Upper lobe of left lung (tissue), 6 donors: ENCODE measurements around the gene MARS1. TPM values are rescaled to one million over a fixed set of nuclear protein-coding genes. Genes with fewer than 3 reads are reported as not detected.

Source experiments
- ATAC-seq, 2 donors: fragments of 200-7000 bp; cut with Tn5 transposase; one replicate each; pipeline ENCODE4 v1.9.1; 2022; ENCODE audit warnings: mild to moderate bottlenecking in 2 of 2, moderate library complexity in 2 of 2; ENCODE audit not compliant: low FRiP score in 2 of 2
- DNase-seq, 2 donors: peaks; one replicate each; pipeline ENCODE4 v3.0.0-alpha.2; 2019 to 2020
- H3K27ac ChIP-seq, 4 donors: fragments of 200-600 bp; sonication (generic); one replicate each; pipeline ENCODE4 v1.5.1; 2016 to 2019
- H3K27me3 ChIP-seq, 4 donors: fragments of 200-600 bp; sonication (generic); one replicate each; pipeline ENCODE4 v1.5.1; 2017 to 2019
- H3K36me3 ChIP-seq, 4 donors: fragments of 200-600 bp; sonication (generic); one replicate each; pipeline ENCODE4 v1.5.1; 2016 to 2019
- H3K4me1 ChIP-seq, 4 donors: fragments of 200-600 bp; sonication (generic); one replicate each; pipeline ENCODE4 v1.5.1; 2018 to 2019
- H3K4me3 ChIP-seq, 4 donors: fragments of 200-600 bp; sonication (generic); one replicate each; pipeline ENCODE4 v1.5.1; 2017 to 2019; ENCODE audit warnings: mild to moderate bottlenecking in 2 of 4, moderate library complexity in 1 of 4
- H3K9me3 ChIP-seq, 4 donors: fragments of 200-600 bp; sonication (generic); one replicate each; pipeline ENCODE4 v1.5.1; 2018 to 2019
- EP300 ChIP-seq, 4 donors: sonication (generic); formaldehyde crosslinking; IDR thresholded peaks; one replicate each; pipeline ENCODE4 v1.5.1; 2017; ENCODE audit warnings: antibody characterized with exemption in 4 of 4, control low read depth in 2 of 4
- POLR2A ChIP-seq, 4 donors: fragments of 450-650 bp; IDR thresholded peaks; one replicate each; pipeline ENCODE4 v1.5.1; 2016 to 2017; ENCODE audit warnings: antibody characterized with exemption in 4 of 4, mild to moderate bottlenecking in 2 of 4
- POLR2AphosphoS5 ChIP-seq, 2 donors: sonication (generic); formaldehyde crosslinking; IDR thresholded peaks; one replicate each; pipeline ENCODE4 v1.5.1; 2017; ENCODE audit warnings: antibody characterized with exemption in 2 of 2
- WGBS, 2 donors: methylation state at CpG; one replicate each; pipeline ENCODE4 v1.1.5; 2017 to 2018; 5-methylcytosine and 5-hydroxymethylcytosine counted together
- small RNA-seq, 4 donors: library from RNA; depleted of rRNA; stranded (forward); fragments of <200 nt; gene quantifications; one replicate each; pipeline ENCODE3, GENCODE V24; 2016
- total RNA-seq, 6 donors: library from RNA; depleted of rRNA in 4 of 6; stranded (reverse); fragments of >200 nt in 4 of 6; gene quantifications; one replicate each; pipeline versions ENCODE4 v1.1.0 to v1.2.1, GENCODE V29; 2016 to 2021
- TF ChIP-seq, protein P1 (sequence below), 6 experiments: fragments of 450-650 bp in 4 of 6; fragments of 200-600 bp in 2 of 6; sonication (generic) in 2 of 6; IDR thresholded peaks; one replicate each; pipeline ENCODE4 v1.5.1; 2016 to 2019; ENCODE audit warnings: antibody characterized with exemption in 6 of 6
- donor health status: DM: no; HTN: no; CAD: no; lungs with moderate emphysema.
- donor health status: DM: no; HTN: yes; CAD: no; lungs with severe emphysema.

MARS1 gene
- total RNA-seq, 6 donors from 2014 or later: 73.9 to 189 (median 101) TPM

DNA sequence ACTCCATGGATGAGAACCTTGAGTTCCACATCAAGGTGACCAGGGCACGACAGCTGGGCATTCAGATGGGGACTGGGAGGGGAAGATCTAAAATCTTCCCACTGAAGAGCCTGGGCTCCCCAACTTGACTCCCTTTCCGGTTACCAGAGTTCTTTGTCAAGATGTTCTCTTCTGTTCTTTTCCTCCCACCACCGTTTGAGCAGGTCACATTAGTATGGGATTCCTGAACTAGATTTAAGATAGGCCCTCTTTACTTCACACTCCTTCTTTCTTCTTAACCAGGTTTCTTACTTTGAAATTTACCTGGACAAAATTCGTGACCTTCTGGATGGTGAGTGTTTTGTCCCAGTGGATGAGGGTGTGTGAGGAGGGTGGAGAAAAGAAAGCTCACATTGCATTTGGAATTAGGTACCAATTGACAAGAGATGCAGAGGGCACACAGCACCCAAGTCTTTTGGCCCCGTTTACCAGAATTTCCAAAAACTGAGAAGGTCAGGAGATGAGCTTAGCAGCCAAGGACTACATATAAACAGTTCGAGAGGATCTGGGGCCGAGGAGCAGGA lies 76.4 kb downstream of the MARS1 start:
- WGBS, 2 donors: 78 to 83% methylated on average over 7 of the region's 7 CpGs
- Histone ChIP-seq H3K9me3 (no peaks in the 10 kb centered on the region), H3K27me3 (no peaks in the 10 kb centered on the region), H3K36me3 (no peaks in the 10 kb centered on the region), H3K4me1 (no peaks in the 10 kb centered on the region), H3K4me3 (no peak overlapping the region), H3K27ac (no peak overlapping the region)
- DNase-seq: no peak
- no peak for TF ChIP-seq POLR2A (IDR thresholded peaks at IDR 0.05)
- no peak for TF ChIP-seq POLR2AphosphoS5 (IDR thresholded peaks at IDR 0.05)
- no peak for TF ChIP-seq EP300 (IDR thresholded peaks at IDR 0.05)
- TF ChIP-seq, protein P1, sequence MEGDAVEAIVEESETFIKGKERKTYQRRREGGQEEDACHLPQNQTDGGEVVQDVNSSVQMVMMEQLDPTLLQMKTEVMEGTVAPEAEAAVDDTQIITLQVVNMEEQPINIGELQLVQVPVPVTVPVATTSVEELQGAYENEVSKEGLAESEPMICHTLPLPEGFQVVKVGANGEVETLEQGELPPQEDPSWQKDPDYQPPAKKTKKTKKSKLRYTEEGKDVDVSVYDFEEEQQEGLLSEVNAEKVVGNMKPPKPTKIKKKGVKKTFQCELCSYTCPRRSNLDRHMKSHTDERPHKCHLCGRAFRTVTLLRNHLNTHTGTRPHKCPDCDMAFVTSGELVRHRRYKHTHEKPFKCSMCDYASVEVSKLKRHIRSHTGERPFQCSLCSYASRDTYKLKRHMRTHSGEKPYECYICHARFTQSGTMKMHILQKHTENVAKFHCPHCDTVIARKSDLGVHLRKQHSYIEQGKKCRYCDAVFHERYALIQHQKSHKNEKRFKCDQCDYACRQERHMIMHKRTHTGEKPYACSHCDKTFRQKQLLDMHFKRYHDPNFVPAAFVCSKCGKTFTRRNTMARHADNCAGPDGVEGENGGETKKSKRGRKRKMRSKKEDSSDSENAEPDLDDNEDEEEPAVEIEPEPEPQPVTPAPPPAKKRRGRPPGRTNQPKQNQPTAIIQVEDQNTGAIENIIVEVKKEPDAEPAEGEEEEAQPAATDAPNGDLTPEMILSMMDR (IDR thresholded peaks at IDR 0.05): no peak
- ATAC-seq: no peak

Small RNAs within 50 kb of the gene (small RNA-seq; reads per million reads assigned to genes)
- gene MIR616: 0 to 0.07 (median 0) reads per million in 4 donors

Other genes with a start within 250 kb of the MARS1 start
- 10 to 100 TPM in 1 of 6 donors, 1 to 10 TPM in 5; 4.3 to 10.5 (median 5.6) TPM for gene STAC3, start 236.9 kb upstream of the MARS1 start, total RNA-seq
- 10 to 100 TPM; 39.2 to 94.3 (median 59.2) TPM for gene R3HDM2, start 57.0 kb upstream of the MARS1 start, total RNA-seq
- not detected for gene INHBC, start 53.3 kb upstream of the MARS1 start, total RNA-seq
- under 1 TPM in 1 of 6 donors, not detected in 5; 0.11 TPM for gene INHBE, start 32.8 kb upstream of the MARS1 start, total RNA-seq
- 1 to 10 TPM in 2 of 6 donors, under 1 TPM in 2, not detected in 2; 0.69 to 3.0 (median 1.5) TPM for gene GLI1, start 28.3 kb upstream of the MARS1 start, total RNA-seq
- gene ARHGAP9, start 8.2 kb upstream of the MARS1 start, total RNA-seq: 100 to 1,000 TPM in 1 of 6 donors, 10 to 100 TPM in 5; 29.2 to 131 (median 43.7) TPM
- 10 to 100 TPM; 26.1 to 45.1 (median 33.1) TPM for gene DDIT3, start 32.4 kb downstream of the MARS1 start, total RNA-seq
- gene MBD6, start 34.8 kb downstream of the MARS1 start, total RNA-seq: 100 to 1,000 TPM in 3 of 6 donors, 10 to 100 TPM in 3; 25.1 to 184 (median 94.7) TPM
- 100 to 1,000 TPM in 4 of 6 donors, 10 to 100 TPM in 2; 83.1 to 145 (median 110) TPM for gene DCTN2, start 59.1 kb downstream of the MARS1 start, total RNA-seq
- under 1 TPM in 5 of 6 donors, not detected in 1; 0.06 to 0.39 (median 0.20) TPM for gene KIF5A, start 62.0 kb downstream of the MARS1 start, total RNA-seq
- gene PIP4K2C, start 103.1 kb downstream of the MARS1 start, total RNA-seq: 10 to 100 TPM; 13.4 to 56.7 (median 30.7) TPM
- 10 to 100 TPM; 12.8 to 44.0 (median 21.1) TPM for gene DTX3, start 116.8 kb downstream of the MARS1 start, total RNA-seq
- 10 to 100 TPM in 2 of 6 donors, 1 to 10 TPM in 4; 6.6 to 78.6 (median 8.2) TPM for gene ARHGEF25, start 123.4 kb downstream of the MARS1 start, total RNA-seq
- gene B4GALNT1, start 145.1 kb downstream of the MARS1 start, total RNA-seq: 1 to 10 TPM in 1 of 6 donors, under 1 TPM in 5; under 0.01 to 2.6 (median 0.80) TPM
- 100 to 1,000 TPM; 171 to 305 (median 278) TPM for gene OS9, start 206.1 kb downstream of the MARS1 start, total RNA-seq